ENCODE data around the gene SCAPER.

SCAPER gene

GRCh38 chr15:76669521-76670207 lies 235.5 kb downstream of the SCAPER start:
- no peak for DNase-seq (ENCODE audit: low read depth)

GRCh38 chr15:76668900-76669299 lies 236.2 kb downstream of the SCAPER start:
- DNase-seq (ENCODE audit: low read depth) = no peak

GRCh38 chr15:76667943-76668715 lies 237.0 kb downstream of the SCAPER start:
- DNase-seq (ENCODE audit: low read depth) = no peak

- DNase-seq (ENCODE audit: low read depth) = no peak
These were observed 240.2 kb downstream of the SCAPER start for GRCh38 chr15:76664895-76665294.

- no peak for DNase-seq (ENCODE audit: low read depth)
These were observed 240.7 kb downstream of the SCAPER start for GRCh38 chr15:76664411-76664810.

GRCh38 chr15:76663529-76663928 lies 241.6 kb downstream of the SCAPER start:
- DNase-seq (ENCODE audit: low read depth) = no peak

GRCh38 chr15:76648732-76649444 lies 256.3 kb downstream of the SCAPER start:
- no peak for DNase-seq (ENCODE audit: low read depth)

GRCh38 chr15:76647612-76648011 lies 257.5 kb downstream of the SCAPER start:
- no peak for DNase-seq (ENCODE audit: low read depth)

- no peak for DNase-seq (ENCODE audit: low read depth)
These were observed 260.5 kb downstream of the SCAPER start for GRCh38 chr15:76644646-76645045.

GRCh38 chr15:76642671-76643070 lies 262.5 kb downstream of the SCAPER start:
- DNase-seq (ENCODE audit: low read depth) = no peak

GRCh38 chr15:76637166-76637565 lies 268.0 kb downstream of the SCAPER start:
- DNase-seq (ENCODE audit: low read depth) = no peak

GRCh38 chr15:76636059-76636458 lies 269.1 kb downstream of the SCAPER start:
- DNase-seq (ENCODE audit: low read depth) = peak; percentile 22

- DNase-seq (ENCODE audit: low read depth) = no peak
These were observed 278.5 kb downstream of the SCAPER start for GRCh38 chr15:76626611-76627010.

GRCh38 chr15:76625267-76625666 lies 279.9 kb downstream of the SCAPER start:
- DNase-seq (ENCODE audit: low read depth) = no peak

- DNase-seq (ENCODE audit: low read depth) = no peak
These were observed 290.4 kb downstream of the SCAPER start for GRCh38 chr15:76614725-76615124.

GRCh38 chr15:76588811-76589747 lies 316.1 kb downstream of the SCAPER start:
- DNase-seq (ENCODE audit: low read depth) = no peak

GRCh38 chr15:76585576-76585897 lies 319.6 kb downstream of the SCAPER start:
- no peak for DNase-seq (ENCODE audit: low read depth)

- no peak for DNase-seq (ENCODE audit: low read depth)
These were observed 320.1 kb downstream of the SCAPER start for GRCh38 chr15:76584868-76585575.

- no peak for DNase-seq (ENCODE audit: low read depth)
These were observed 322.6 kb downstream of the SCAPER start for GRCh38 chr15:76582550-76582949.

- no peak for DNase-seq (ENCODE audit: low read depth)
These were observed 327.1 kb downstream of the SCAPER start for GRCh38 chr15:76577879-76578512.

Data from amniotic epithelial cell (primary cell).